ENCODE data around the gene KEL. TPM values are rescaled to one million over a fixed set of nuclear protein-coding genes. Genes with fewer than 3 reads are reported as not detected.

KEL gene
- total RNA-seq, 4 donors from 2014 or later: not detected

DNA sequence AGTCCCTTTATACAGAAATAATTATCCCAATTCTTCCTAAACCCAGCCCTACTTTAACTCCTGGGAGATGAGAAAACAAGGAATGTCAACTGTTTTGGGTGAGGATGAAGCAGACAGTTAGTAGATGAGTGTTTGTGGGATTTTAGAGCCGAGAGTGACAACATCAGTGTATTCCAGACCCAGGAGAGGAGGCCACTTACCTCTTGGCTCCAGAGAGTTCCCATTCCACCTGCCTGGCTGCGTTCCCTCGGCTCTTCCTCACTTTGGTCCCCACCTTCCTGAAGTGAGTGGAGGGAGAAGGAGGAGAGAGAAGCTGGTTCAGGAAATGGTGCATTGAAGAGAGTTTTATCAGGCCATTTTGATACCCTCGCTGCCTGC is 579 bp downstream of the KEL start:
- no peak for ATAC-seq
- peaks cover 15% of the 10 kb centered on the region for H3K27me3 ChIP-seq
- H3K9me3 ChIP-seq: no peaks in the 10 kb centered on the region
- no peak overlapping the region for H3K27ac ChIP-seq
- H3K4me1 ChIP-seq: no peaks in the 10 kb centered on the region
- H3K36me3 ChIP-seq: no peaks in the 10 kb centered on the region
- TF ChIP-seq POLR2AphosphoS5 (IDR thresholded peaks at IDR 0.05) (no peak), EP300 (IDR thresholded peaks at IDR 0.05) (no peak), POLR2A (IDR thresholded peaks at IDR 0.05) (no peak)
- TF ChIP-seq, protein P1, sequence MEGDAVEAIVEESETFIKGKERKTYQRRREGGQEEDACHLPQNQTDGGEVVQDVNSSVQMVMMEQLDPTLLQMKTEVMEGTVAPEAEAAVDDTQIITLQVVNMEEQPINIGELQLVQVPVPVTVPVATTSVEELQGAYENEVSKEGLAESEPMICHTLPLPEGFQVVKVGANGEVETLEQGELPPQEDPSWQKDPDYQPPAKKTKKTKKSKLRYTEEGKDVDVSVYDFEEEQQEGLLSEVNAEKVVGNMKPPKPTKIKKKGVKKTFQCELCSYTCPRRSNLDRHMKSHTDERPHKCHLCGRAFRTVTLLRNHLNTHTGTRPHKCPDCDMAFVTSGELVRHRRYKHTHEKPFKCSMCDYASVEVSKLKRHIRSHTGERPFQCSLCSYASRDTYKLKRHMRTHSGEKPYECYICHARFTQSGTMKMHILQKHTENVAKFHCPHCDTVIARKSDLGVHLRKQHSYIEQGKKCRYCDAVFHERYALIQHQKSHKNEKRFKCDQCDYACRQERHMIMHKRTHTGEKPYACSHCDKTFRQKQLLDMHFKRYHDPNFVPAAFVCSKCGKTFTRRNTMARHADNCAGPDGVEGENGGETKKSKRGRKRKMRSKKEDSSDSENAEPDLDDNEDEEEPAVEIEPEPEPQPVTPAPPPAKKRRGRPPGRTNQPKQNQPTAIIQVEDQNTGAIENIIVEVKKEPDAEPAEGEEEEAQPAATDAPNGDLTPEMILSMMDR (IDR thresholded peaks at IDR 0.05): no peak
- no peak overlapping the region for H3K4me3 ChIP-seq
- WGBS, 2 donors (ENCODE audit: low coverage in 1 of 2): 58 to 61% methylated on average over 2 to 4 of the region's 4 CpGs

DNA sequence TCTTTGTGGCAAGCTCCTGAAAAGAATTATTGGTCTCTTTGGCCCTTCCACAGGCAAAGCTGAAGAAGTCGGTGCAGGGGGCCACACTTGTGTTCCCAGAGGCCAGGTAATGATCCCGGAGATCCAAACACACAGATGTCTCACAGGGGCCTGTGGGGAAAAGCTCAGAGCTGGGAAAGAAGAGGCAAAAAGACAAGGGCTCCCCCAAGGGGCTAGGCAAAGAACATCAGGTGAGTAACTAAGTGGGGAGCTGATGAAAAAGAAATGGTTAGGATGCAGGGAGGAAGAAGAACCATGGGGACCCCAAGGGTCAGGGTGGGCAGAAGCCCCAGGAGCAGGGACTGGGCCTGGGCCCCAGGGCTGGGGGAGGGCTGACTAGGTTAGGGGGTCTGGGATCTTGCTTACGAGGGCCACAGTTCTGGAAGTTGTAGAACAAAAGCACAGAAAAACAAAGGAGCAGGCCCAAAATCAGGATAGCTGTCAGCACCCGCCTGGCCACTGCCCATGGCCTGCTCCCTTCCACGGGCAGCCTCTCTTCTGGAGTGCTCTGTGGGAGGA is 1.1 kb downstream of the KEL start:
- Histone ChIP-seq H3K27ac (no peak overlapping the region), H3K4me1 (no peaks in the 10 kb centered on the region), H3K36me3 (no peaks in the 10 kb centered on the region), H3K4me3 (no peak overlapping the region), H3K9me3 (no peaks in the 10 kb centered on the region), H3K27me3 (peaks cover 14% of the 10 kb centered on the region)
- no peak for ATAC-seq
- TF ChIP-seq EP300 (IDR thresholded peaks at IDR 0.05): no peak
- TF ChIP-seq POLR2AphosphoS5 (IDR thresholded peaks at IDR 0.05): no peak
- TF ChIP-seq, protein P1 (IDR thresholded peaks at IDR 0.05): no peak
- no peak for TF ChIP-seq POLR2A (IDR thresholded peaks at IDR 0.05)
- WGBS, 2 donors (ENCODE audit: low coverage in 1 of 2): 75 to 86% methylated on average over 3 to 4 of the region's 5 CpGs

DNA sequence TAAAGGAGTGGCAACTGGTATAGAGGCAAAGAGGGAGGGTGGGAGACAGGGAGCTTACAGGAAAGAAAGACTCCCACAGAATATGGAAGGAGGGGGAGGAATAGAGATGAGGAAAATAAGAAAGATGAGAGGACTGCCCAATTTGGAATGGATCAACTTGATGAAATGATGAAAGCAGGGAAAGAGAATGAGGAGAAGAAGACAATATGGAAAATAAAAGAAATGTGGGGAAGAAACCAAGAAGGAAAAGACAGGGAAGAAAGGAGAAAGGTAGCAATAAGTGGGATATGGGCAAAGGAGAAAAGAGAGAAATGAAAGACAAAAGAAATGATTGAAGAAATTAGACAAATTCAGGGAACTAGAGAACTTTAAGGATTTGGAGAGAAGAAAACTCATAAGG is 3.0 kb downstream of the KEL start:
- H3K27ac ChIP-seq: no peak overlapping the region
- peaks cover 10% of the 10 kb centered on the region for H3K27me3 ChIP-seq
- TF ChIP-seq POLR2AphosphoS5 (IDR thresholded peaks at IDR 0.05) (no peak), EP300 (IDR thresholded peaks at IDR 0.05) (no peak), POLR2A (IDR thresholded peaks at IDR 0.05) (no peak)
- TF ChIP-seq, protein P1 (IDR thresholded peaks at IDR 0.05): no peak
- H3K9me3 ChIP-seq: peaks cover 0 to 7% (median 0%) of the 10 kb centered on the region in 3 donors
- no peaks in the 10 kb centered on the region for H3K4me1 ChIP-seq
- no peaks in the 10 kb centered on the region for H3K36me3 ChIP-seq
- ATAC-seq: no peak
- H3K4me3 ChIP-seq: no peak overlapping the region

DNA sequence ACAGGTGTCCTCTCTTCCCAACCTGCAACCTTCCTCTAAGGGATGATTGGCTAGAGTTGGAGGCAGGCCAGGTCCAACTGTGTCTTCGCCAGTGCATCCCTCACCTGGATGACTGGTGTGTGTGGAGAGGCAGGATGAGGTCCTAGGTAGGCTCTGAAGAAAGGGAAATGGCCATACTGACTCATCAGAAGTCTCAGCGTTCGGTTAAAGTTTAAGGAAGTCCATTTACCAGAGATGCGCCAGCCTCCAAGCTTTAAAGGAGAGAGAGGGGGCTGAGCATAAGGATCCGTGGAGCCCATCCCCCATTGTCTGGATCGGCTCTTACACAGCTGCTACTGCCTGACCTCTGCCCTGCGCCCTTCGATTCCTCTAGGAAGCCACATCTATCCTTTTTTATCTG is 4.4 kb downstream of the KEL start:
- H3K36me3 ChIP-seq: no peaks in the 10 kb centered on the region
- no peak for ATAC-seq
- H3K4me1 ChIP-seq: no peaks in the 10 kb centered on the region
- H3K27me3 ChIP-seq: no peaks in the 10 kb centered on the region
- 67 to 71% methylated on average over 4 to 7 of the region's 8 CpGs for WGBS, 2 donors (ENCODE audit: low coverage in 1 of 2)
- H3K4me3 ChIP-seq: no peak overlapping the region
- H3K9me3 ChIP-seq: peaks cover 0 to 11% (median 0%) of the 10 kb centered on the region in 3 donors
- no peak for TF ChIP-seq POLR2AphosphoS5 (IDR thresholded peaks at IDR 0.05)
- no peak for TF ChIP-seq EP300 (IDR thresholded peaks at IDR 0.05)
- TF ChIP-seq POLR2A (IDR thresholded peaks at IDR 0.05): no peak
- TF ChIP-seq, protein P1 (IDR thresholded peaks at IDR 0.05): no peak
- H3K27ac ChIP-seq: no peak overlapping the region

DNA sequence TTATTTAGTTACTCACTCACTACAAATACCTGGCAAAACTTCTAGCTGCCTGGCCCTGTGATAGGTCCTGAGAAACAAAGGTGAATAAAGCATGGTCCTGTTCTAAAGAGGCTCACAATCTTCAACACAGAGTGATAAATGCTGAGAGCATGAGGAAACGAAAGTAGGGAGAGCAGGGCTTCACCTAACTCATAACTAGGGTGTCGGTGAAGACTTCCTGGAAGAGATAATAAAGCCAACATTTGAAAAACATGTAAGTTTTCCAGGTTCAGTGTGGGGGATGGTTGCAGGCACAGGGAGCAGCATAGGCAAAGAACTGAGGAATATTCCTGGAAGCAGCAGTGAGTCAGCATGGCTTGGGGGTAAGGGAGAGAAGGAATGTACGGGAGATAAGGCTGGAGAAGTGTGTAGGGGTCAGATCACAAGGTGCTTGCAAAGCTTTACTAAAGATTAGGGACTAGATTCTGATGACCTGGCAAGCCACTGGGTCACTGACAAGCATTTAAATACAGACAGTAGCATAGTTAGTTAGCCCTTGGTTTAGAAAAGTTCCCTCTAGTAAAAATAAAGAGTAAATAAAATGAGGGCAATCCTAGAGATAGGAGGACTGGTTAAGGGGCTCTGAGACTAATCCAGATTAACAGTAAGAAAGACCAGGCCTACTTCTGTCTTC is 5.1 kb downstream of the KEL start:
- WGBS, 2 donors (ENCODE audit: low coverage in 1 of 2): 15 to 40% methylated on average over 1 to 3 of the region's 3 CpGs
- peaks cover 0 to 11% (median 0%) of the 10 kb centered on the region in 3 donors for H3K9me3 ChIP-seq
- no peak for ATAC-seq
- H3K27me3 ChIP-seq: no peaks in the 10 kb centered on the region
- no peaks in the 10 kb centered on the region for H3K36me3 ChIP-seq
- no peak overlapping the region for H3K27ac ChIP-seq
- H3K4me1 ChIP-seq: no peaks in the 10 kb centered on the region
- TF ChIP-seq, protein P1 (IDR thresholded peaks at IDR 0.05): no peak
- TF ChIP-seq POLR2A (IDR thresholded peaks at IDR 0.05) (no peak), EP300 (IDR thresholded peaks at IDR 0.05) (no peak), POLR2AphosphoS5 (IDR thresholded peaks at IDR 0.05) (no peak)
- H3K4me3 ChIP-seq: no peak overlapping the region
